ENCODE measurements around the gene EYS.

DNA sequence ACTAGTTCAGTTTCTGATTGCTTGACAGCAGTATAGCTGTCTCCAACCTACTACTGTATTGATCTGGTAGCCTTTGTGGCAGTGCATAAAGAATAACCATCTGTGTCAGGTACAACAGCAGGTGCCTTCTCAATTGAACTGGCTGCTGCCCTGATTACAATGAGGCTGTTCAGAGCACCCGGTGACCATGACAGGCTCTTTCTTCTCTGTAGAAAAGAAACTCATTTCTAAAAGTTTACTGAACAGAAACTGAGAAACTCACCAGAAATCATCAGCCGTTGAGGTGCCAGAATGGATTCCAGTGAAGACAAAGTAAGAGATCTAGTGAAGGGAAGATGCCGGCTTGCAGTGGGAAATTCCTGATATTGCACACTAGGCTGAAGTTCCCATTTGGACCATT, 1117.1 kb downstream of the EYS start:
- TF ChIP-seq YY1 (IDR thresholded peaks at IDR 0.05; ENCODE audit: insufficient read depth, insufficient read length) (no peak), ZNF274 (IDR thresholded peaks at IDR 0.05; ENCODE audit: low read depth, low read length) (no peak), SUZ12 (IDR thresholded peaks at IDR 0.05; ENCODE audit: extremely low read depth, insufficient read depth, insufficient read length) (no peak)
